GM12892 (cell line): Measurements from ENCODE around the gene ZNF655.

Experiments
- POLR2A ChIP-seq: IDR thresholded peaks from 2 replicates; pipeline ENCODE4 v1.6.1; 2011; ENCODE audit warnings: low read depth, low read length, control low read depth
- TAF1 ChIP-seq: IDR thresholded peaks from 2 replicates; pipeline ENCODE4 v1.6.1; 2011; ENCODE audit warnings: low read depth, mild to moderate bottlenecking, control low read depth, low read length, borderline replicate concordance

DNA sequence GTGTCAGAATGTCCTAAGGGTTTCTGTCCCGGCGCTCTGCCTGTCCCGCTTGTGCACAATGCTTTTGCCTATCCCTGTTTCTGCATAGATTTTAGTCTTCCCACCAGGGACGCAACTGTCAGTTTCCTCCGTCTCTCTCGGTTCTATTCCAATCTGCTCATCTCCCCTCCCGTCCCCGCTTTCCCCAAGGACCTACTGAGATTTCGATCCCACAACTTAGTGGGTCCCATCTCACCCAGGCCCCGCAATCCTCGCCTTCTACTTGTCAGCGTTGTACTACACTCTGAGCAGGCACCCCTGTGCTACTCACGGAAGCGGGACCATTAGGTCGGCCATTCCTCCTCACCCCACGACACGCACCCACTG is 519 bp upstream of the ZNF655 start:
- no peak for TF ChIP-seq POLR2A
- TF ChIP-seq TAF1: no peak
